GM21825 (cell line): Measurements from ENCODE around the gene PLCXD1.
"Not testable (repeated sequence)": the region's sequence is repeated elsewhere in the genome, so short reads cannot be mapped to it uniquely, and the experiment has no call there.

Experiments
- ATAC-seq: cut with Tn5 transposase; IDR thresholded peaks from one replicate; pipeline ENCODE4 v1.9.1; 2021; ENCODE audit warnings: mild to moderate bottlenecking, moderate library complexity; ENCODE audit not compliant: unreplicated experiment

The PLCXD1 gene

GRCh38 chrX:348461-349117 lies 67.4 kb downstream of the PLCXD1 start:
- ATAC-seq: no peak

GRCh38 chrX:349196-349595 lies 68.0 kb downstream of the PLCXD1 start:
- ATAC-seq: no peak

GRCh38 chrX:349702-350101 lies 68.5 kb downstream of the PLCXD1 start:
- ATAC-seq: no peak

GRCh38 chrX:350148-350533 lies 69.0 kb downstream of the PLCXD1 start:
- ATAC-seq: no peak

- no peak for ATAC-seq
These were observed 69.5 kb downstream of the PLCXD1 start for GRCh38 chrX:350534-351323.

GRCh38 chrX:351324-351641 lies 70.1 kb downstream of the PLCXD1 start:
- not testable (repeated sequence) for ATAC-seq

- ATAC-seq: no peak
These were observed 70.6 kb downstream of the PLCXD1 start for GRCh38 chrX:351736-352135.

GRCh38 chrX:352181-352580 lies 71.0 kb downstream of the PLCXD1 start:
- ATAC-seq: no peak

- ATAC-seq: no peak
These were observed 71.6 kb downstream of the PLCXD1 start for GRCh38 chrX:352582-353314.
